ENCODE results near the gene RUBCN.

The RUBCN gene

DNA sequence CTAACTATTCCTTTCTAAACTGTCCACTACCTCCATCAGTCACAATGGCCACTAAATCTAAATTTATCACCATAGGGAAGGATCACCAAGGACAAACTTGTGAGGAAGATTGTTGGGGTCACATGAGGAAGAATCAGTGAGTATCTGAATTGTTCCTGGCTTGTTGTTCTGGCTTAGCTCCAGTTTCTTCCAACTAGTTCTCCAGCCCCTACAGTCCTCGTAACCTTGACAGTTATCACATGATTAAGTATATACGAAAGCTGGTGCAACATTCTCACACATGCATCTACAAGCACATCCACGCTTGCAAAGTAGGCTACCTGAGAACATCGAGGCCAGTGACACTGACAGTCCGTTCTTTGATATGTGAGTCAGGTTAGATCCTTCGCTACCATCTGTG is 46.0 kb downstream of the RUBCN start:
- in situ Hi-C loops (cut with MboI; ENCODE audit: low sequenced_read_pairs, unreplicated experiment) = no loop called here
- TF ChIP-seq, protein P1, sequence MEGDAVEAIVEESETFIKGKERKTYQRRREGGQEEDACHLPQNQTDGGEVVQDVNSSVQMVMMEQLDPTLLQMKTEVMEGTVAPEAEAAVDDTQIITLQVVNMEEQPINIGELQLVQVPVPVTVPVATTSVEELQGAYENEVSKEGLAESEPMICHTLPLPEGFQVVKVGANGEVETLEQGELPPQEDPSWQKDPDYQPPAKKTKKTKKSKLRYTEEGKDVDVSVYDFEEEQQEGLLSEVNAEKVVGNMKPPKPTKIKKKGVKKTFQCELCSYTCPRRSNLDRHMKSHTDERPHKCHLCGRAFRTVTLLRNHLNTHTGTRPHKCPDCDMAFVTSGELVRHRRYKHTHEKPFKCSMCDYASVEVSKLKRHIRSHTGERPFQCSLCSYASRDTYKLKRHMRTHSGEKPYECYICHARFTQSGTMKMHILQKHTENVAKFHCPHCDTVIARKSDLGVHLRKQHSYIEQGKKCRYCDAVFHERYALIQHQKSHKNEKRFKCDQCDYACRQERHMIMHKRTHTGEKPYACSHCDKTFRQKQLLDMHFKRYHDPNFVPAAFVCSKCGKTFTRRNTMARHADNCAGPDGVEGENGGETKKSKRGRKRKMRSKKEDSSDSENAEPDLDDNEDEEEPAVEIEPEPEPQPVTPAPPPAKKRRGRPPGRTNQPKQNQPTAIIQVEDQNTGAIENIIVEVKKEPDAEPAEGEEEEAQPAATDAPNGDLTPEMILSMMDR (IDR thresholded peaks at IDR 0.05; ENCODE audit: borderline replicate concordance, control extremely low read depth, extremely low read depth, insufficient read depth, missing control alignments) = no peak
- DNase-seq (ENCODE audit: low spot score) = no peak

DNA sequence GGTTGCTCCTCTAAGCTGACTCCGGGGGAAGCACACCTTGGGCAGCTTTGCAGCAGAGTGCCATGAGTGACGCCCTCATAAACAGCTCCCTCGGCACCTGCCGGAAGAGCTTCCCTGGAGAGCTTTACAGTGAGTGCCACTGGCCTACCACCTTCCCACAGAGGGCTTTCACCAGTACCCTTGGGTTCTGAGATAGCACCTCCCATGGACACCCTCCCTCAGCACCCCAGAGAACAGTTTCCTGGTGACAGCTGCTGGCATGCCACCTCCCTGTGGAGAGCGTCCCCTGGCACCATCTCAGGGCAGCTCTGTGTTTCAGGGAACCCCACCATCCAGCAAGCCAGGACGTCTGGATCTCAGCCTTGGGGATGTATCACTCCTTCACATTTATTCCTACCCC is 49.1 kb downstream of the RUBCN start:
- DNase-seq (ENCODE audit: low spot score) = no peak
- TF ChIP-seq, protein P1 (IDR thresholded peaks at IDR 0.05; ENCODE audit: borderline replicate concordance, control extremely low read depth, extremely low read depth, insufficient read depth, missing control alignments) = no peak
- in situ Hi-C loops (cut with MboI; ENCODE audit: low sequenced_read_pairs, unreplicated experiment) = no loop called here

DNA sequence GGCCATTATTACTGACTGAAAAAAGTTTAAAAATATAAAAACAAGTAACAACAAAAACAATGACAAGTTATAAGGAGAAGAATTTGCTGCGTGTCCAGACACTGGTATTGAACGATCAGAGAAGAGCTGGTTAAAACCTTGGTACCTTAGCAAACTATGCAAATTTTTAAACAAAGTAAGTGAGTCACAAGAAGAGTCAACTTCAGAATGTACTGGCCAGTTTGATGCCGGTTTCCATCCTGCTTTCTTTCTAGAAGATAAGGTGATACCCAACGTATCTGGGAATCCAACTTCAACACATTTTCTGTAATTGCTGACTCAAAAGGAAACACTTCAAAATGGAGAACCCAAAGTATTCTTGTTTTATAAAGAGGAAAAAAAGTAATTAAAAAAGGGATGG is 49.8 kb downstream of the RUBCN start:
- in situ Hi-C loops (cut with MboI; ENCODE audit: low sequenced_read_pairs, unreplicated experiment) = no loop called here
- TF ChIP-seq, protein P1 (IDR thresholded peaks at IDR 0.05; ENCODE audit: borderline replicate concordance, control extremely low read depth, extremely low read depth, insufficient read depth, missing control alignments) = no peak
- no peak for DNase-seq (ENCODE audit: low spot score)

DNA sequence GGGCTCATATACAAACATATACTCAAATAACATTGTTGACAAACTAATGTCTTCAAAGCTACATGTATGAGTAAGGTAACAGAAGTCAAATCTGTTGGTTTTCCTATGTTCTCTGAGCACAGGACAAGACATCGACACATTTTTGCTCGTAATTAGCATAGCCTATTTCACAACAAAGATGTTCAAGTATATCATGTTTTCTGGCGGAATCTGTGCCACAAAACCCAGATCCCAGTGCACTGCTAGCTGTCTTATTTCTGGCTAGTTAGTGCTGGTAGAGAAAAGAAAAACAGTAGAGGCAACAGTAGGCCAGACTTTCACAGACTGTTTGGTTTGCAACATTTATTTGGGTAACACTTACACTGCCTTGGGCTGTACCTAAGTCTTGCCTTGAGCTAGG is 51.2 kb downstream of the RUBCN start:
- TF ChIP-seq, protein P1 (IDR thresholded peaks at IDR 0.05; ENCODE audit: borderline replicate concordance, control extremely low read depth, extremely low read depth, insufficient read depth, missing control alignments) = no peak
- in situ Hi-C loops (cut with MboI; ENCODE audit: low sequenced_read_pairs, unreplicated experiment) = no loop called here
- DNase-seq (ENCODE audit: low spot score) = no peak

DNA sequence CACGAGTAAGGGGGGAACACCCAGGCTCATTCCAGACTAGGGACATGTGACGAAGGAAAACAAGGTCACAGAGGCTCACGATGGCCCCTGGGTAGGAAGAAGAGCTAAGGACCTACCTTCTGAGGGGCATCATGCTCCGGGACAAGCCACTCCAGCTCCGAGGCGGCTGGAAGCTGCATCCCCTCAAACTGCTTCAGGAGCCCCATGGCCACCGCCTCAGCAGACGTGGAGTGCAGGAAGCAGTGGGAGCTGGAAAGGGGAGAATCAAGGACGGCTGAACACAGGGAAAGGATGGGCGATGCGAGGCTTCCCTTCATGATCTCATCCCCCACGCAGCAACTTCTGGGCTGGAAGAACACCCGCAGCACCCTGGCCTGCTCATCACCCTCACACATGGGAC is 53.5 kb downstream of the RUBCN start:
- TF ChIP-seq, protein P1 (IDR thresholded peaks at IDR 0.05; ENCODE audit: borderline replicate concordance, control extremely low read depth, extremely low read depth, insufficient read depth, missing control alignments) = no peak
- no peak for DNase-seq (ENCODE audit: low spot score)
- in situ Hi-C loops (cut with MboI; ENCODE audit: low sequenced_read_pairs, unreplicated experiment) = no loop called here

DNA sequence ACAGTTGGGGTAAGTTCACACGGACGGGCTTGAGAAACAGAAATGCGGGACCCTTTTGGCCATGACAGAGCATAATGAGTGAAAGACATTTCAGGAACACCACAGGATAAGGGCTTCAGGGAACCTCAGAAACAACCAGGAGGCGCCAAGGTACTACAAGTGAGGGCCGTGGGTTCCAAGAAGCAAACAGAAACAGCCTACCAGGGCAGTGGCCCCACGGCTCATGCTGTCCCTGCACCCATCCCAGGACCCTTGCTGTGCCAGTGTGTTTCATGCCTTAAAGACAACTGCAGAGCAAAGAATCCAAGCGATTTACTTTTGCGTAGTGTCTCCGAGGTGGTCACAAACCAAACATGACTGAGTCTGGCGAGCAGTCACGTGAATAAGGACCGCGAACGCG is 54.0 kb downstream of the RUBCN start:
- TF ChIP-seq, protein P1 (IDR thresholded peaks at IDR 0.05; ENCODE audit: borderline replicate concordance, control extremely low read depth, extremely low read depth, insufficient read depth, missing control alignments) = no peak
- in situ Hi-C loops (cut with MboI; ENCODE audit: low sequenced_read_pairs, unreplicated experiment) = no loop called here
- no peak for DNase-seq (ENCODE audit: low spot score)
